ENCODE data around the gene KIAA0513.
"Not testable (repeated sequence)": the region's sequence is repeated elsewhere in the genome, so short reads cannot be mapped to it uniquely, and the experiment has no call there.

The KIAA0513 gene

DNA sequence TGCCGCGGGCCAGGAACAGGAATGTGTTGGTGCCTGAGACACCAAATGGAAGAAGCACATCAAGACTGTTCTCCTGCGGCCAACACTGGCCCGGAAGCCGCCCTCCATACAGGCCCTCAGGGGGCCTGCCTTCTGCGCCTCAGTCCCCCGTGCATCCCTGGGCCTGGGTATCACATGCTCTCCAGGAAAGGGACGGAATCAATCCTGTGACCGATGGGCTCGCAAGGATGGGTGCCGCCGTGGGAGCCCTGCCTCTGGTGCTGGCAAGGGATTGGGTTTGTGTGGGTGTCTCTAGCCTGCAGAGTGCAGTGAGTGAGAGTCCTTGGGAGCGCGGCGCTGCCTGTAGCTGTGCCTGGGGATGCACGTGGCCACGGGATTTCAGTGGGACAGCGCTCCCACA, 65.3 kb downstream of the KIAA0513 start:
- DNase-seq: no peak

DNA sequence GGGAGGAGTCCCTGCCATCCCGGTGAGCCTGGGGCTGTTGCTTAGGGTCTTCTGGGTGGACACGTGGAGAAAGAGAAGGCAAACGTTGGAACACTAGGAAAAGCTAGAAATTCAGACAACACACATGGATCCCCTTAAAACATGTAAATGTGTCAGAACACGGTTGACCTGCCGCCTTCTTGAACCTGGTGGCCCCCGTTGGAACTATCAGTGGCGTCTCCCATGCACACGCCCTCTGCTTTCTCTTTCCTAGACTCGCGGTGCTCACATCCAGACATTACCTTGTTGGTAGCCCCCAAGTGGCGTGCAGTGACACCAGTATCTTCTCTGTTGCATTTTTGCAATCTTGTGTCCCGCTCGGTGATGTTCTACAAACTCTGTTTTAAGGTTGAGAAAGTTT, 66.1 kb downstream of the KIAA0513 start:
- no peak for DNase-seq

DNA sequence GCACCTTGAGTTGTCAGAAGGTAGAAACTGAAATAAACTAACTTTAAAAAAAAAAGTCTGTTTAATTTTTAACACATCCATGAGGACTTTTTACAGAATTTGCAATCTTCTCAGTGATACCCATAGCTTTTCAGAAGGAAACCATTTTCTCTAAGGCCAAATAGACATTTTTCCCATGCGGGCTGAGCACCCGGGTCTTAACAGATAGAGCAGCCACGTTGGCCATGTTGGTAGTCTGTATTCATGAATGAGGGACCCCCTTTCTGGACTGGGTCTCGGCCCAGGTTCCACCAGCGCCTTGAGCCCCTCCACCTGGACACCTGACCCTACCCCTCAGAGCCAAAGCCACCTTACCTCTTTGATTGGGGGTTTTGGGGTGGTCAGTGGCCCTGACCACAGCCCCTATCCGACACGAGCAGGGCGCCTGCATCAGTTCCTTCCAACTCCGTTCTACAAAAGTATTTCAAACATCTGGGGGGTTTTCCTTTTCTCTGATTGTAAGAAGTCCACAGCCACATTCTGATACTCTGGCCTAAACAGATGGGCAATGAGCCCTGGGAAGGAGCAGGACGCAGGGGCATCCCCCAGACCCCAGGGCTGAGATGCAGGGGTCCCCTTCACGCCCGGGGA, 66.7 kb downstream of the KIAA0513 start:
- DNase-seq: no peak

DNA sequence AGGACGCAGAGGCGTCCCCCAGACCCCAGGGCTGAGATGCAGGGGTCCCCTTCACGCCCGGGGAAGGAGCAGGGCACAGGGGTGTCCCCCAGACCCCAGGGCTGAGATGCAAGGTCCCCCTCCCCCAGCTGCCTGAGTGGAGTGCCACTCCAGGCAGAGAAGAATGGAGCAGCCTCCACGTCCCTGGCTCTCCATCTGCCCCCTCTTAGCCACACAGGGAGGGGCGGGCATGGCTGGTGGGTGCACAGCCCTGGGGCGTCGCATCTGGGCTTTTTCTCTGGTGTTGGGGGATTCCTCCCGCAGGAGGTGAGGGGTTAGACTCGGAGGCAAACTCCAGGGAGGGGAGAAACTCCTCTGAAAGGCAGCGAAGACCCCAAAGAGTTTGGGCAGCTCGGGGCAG, 67.2 kb downstream of the KIAA0513 start:
- DNase-seq: no peak

DNA sequence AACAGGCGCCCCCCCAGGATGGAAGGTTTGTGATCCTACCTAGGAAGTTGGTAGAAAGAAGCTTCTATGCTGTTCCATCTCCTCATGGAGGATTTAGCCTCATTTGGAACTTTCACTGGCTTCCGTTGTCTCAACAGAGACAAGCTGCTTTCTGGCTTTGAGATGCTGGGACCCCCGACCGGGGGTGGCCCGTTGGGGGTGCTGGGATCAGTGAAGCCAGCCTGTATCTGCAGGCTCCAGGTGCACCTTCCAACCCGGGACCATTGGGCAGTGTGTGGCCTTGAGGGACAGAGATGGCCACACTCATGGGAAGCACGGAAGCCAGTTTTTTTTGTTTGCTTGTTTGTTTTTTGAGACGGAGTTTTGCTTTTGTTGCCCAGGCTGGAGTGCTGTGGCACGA, 69.3 kb downstream of the KIAA0513 start:
- no peak for DNase-seq

DNA sequence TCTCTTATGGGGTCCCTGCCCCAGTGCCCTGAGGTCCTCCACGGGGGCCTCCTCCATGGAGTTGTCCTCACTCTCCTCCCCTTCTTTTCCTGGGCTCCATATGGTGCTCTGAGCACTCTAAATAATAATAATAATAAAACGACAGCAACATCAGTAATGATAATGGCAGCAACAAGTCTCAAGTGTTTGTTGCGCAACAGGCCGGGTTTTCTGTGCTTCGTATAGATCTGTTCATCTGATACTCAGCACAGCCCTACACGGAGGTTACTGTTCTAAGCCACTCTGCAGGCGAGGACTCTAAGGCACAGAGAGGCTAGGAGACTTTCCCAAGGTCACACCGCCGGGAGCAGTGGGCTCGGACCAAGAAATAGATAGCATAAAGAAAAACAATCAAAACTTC, 71.0 kb downstream of the KIAA0513 start:
- no peak for DNase-seq

DNA sequence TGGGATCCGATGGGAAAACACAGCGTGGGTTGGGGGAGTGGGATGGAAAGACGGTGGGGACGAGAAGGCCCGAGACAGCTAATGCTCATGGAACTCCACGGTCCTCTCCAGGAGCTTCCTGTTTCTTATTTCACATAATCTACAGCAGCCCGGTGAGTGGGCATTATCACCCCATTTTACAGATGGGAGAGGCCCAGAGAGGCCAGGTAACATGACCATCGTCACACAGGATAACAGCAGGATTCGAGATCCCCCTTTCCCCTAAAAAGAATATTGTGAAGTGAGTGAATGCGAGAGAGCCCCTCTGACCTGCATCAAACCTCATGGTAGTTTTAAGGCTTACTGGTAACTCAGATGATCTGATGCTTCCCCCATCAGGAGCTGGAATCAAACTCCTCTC, 72.7 kb downstream of the KIAA0513 start:
- no peak for DNase-seq

DNA sequence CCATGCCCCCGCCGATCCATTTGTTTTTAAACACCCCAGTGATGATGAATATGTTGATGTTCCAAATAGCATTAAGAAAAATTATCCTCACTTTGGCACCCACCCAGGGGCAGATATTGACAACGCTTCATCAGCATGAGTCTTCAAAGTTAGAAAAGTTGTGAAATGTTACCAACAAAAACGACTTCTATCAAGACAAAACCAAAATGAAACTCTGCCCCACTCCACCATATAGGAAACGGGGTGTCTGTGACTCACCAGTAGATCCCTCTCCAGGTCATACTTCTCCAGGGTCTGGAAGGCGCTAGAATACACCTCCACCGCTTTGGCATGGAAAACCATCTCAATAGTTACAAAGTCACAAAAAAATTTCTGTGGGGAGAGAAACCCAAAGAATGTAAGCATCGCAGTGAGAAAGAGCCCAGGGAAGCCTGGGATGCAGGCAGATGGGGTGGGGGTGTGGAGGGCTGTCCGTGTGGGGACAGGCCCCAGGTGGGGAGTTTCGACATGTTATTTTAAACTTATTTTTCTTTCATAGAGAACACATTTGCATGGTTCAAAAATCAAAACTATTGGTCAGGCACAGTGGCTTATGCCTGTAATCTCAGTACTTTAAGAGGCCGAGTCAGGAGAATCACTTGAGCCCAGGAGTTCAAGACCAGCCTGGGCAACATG, 74.5 kb downstream of the KIAA0513 start:
- DNase-seq: no peak

DNA sequence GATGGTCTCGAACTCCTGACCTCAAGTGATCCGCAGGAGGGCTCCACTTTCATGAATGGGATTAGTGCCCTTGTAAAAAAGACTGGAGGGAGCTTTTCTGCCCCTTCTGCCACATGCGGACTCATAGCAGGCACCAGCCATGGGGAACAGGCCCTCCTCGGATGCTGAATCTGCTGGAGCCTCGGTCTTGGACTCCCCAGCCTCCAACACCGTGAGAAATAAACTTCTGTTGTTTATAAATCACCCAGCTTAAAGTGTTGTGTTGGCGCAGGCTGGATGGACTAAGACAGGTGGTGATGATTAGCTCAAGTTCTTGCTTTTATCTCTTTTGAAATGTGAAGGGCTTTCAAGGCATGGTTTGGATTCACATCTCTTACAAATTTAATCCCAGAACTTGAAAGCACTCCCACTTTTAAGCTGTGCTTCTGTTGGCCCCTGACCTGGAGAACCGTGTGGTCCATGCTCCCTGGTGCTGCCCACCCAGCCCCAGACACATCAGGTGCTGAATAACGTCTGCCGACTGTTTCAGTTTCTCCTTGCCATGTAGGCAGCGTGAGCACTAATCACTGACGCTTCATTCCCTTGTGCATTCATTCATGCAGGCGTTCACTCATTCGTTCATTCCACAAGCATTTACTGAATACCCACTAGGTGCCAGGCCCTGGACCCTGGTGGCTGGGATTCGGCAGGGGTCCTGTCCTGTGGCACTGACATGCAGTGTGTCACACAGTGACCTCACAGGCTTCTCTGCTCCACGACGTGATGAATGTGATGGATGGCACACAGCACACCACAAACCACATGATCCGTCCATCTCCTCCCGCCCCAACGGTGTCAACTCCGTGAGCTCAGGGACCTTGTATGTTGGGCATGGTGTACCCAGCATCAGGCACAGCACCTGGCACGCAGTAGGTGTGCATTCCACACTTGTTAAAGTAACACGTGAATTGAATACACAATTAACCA, 75.8 kb downstream of the KIAA0513 start:
- DNase-seq: no peak

DNA sequence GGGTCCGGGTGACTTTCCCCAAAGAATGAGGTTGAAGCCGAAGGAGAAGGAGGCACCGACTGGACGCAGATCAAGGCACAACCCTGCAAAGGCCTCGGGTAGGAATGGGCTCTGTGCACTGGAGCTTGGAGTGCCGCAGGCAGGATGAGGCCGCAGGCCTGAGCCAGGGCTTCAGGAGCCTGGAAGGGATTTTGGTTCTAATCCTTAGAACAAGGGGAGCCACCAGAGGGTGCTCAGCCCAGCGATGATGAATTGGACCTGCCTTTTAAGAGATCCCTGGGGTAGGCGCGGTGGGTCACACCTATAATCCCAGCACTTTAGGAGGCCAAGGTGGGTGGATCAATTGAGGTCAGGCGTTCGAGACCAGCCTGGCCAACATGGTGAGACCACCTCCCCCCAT, 76.6 kb downstream of the KIAA0513 start:
- no peak for DNase-seq

DNA sequence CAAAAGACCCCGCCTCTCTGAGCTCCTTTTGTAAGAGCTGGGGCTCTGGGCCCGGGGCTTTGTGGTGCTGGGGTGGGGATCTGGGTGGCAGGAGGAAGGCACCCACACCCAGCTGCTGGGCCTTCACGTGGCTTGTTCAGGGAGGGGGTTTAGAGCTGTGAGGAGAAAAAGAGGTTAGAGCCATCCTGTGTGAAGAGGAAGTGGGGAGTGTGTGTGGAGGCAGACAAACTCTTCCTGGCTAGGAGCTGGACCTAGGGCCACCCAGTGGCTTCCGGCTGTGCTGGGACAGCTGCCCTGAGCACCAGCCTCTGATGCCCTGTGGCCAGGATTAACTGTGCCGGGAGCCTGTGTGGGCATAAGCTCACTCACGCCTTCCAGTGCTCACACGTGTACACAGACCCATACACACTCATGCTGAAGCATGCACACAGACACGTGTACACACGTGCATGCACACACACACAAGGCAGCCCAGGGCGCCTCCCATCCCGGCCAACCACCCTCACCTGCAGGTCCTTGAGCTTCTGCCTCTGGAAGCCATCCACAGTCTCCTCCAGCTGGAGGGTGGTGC, 77.3 kb downstream of the KIAA0513 start:
- DNase-seq: no peak

DNA sequence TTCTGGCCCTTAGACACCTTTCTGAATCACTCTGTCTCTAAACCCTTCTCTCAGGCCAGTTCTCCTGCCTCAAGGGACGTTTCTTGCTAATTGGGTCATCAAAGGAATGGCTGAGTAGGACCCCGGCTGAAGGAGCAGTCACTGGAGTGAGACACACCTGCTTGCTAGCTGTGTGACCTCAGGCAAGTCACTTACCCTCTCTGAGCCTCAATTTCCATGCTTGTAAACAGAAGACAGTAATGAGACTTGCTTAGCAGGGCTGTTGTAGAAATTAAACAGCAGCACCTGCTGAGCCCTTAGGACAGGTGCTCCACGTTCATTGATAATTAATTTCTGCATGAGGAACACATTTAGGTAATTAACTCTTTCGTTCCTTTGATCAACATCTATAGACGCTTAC, 77.9 kb downstream of the KIAA0513 start:
- no peak for DNase-seq

DNA sequence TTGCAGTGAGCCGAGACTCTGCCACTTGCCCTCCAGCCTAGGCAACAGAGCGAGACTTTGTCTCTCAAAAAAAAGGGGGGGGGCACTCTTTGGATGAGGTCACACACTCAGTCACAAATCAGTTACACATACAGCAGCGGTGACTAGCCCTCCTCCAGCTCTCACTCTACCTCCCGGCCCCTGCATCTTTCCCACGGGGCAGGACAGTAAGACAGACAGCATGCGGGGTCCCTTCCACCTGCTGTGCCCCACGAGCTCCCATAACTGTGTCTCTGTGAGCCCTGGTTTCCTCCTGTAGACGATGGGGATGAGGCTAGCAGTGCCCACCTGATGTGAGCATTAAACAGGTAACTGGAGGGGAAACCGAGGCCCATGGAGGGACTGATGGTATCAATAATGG, 79.5 kb downstream of the KIAA0513 start:
- no peak for DNase-seq

DNA sequence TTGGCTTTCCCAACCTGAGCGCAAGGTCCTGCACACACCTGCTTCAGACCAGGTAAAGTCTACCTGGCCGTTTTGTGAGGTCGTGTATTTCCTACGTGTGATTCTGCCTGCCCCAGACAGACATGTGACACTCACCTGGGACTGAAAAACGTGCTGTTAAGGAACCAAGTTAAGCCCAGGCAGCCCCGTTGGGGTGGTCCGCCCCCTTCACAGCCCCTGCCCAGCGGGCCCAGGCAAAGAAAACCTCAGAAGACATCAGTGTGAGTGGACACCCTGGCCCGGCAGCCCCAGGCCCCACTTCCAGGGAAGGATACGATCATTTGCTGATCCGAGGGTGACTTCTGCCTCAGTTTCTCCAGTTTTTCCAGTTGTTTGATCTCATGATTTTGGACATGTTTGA, 79.9 kb downstream of the KIAA0513 start:
- DNase-seq: no peak

DNA sequence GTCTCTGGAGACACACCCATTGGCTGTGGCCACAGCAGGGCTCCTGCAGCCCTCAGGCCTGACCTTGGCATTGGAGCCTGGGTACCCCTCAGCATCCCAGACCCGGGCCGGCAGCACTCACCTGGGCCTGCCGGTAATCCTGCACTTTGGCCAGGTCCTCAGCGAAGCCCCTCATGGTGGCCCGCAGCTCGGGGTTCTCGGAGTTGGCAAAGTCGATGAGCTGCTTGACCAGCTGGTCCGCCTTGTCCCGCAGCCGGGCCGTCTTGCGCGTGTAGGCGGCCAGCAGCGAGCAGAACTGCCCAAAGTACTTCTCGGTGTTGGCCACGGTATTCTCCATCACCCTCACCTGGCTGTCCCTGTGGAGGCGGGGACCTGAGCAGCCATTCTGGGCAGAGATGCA, 82.5 kb downstream of the KIAA0513 start:
- no peak for DNase-seq

DNA sequence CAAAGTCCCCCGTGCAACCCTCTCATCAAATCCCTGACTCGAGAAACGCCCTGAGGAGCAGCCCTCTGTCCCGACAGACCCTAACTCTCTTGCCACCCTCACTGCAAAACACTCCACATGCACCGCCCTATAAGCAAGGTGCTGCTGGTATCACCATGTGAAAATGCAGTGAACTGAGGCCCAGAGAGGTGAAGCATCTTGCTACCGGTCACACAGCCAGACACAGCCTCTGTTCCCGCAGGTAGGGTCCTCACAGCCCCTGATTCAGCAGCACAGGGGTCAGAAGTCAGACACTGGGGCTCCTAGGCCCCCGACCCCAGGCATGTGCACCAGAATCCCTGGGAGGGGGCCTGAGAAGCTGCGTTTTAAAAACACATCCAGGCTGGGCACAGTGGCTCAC, 83.6 kb downstream of the KIAA0513 start:
- DNase-seq: no peak

DNA sequence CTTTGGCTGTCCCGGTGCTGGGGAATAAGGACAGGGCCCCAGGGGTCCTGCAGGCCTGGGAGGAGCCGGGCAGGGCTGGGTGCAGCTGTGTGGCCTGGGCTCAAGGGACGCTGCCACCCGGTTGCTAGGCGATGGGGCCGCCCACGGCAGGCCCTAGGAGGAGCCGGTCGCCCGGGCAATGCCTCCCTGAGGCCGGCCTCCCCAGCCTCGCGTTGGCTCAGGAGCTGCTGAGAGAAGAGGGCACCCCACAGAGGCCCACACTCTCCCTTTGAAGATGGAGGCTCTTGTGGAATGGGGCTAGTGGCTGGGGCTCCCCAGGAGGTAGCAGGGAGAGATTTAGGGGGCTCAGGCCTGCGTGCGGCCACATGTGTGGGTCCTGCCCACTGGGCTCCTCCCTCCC, 84.8 kb downstream of the KIAA0513 start, which contains the start of gene CIBAR2:
TSS of gene CIBAR2 (minus strand) at position 109 of the 400 bp plus-strand sequence. CDS start 120 bp downstream, outside the sequence.
- DNase-seq: no peak

DNA sequence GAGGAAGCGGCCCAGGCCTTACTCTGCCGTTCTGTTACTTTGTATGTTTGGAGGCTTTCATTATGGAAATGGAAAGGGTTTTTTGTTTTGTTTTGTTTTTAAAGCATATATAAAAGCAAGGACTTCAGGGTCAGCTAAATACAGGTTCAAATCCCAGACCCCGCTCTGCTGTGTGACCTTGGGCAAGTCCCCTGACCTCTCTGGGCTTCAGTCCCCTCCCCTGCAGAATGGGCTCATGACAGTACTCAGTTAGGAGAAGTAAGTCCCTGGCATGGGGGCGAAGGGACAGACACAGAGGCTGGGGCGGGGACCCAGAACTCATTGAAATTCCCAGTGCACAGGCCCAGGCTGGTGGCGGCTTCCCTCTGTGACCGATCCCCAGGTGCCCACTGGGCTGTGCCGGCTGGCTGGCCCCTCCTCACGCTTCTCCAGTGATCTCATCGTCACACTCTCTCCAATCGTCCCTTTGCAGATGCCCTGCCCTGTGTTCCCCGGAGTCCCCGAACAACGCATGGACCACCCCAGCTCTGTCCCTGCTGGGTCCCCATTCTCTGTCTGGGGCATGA, 85.7 kb downstream of the KIAA0513 start:
- no peak for DNase-seq

DNA sequence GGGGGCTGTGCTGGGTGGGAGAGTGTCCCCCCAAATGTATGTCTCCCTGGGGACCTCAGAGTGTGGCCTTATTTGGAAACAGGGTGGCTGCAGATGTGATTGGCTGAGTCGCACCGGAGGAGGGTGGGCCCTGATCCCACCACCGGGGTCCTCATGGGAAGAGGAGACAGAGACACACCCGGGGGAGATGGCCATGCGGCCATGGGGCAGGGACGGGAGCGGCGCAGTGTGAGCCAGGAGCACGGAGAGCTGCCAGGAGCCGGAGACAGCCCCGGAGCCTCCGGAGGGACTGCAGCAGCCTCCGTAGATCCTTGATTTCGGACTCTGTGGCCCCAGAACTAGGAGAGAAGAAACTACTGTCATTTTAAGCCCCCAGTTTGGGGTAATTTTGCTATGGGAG, 86.3 kb downstream of the KIAA0513 start:
- no peak for DNase-seq

DNA sequence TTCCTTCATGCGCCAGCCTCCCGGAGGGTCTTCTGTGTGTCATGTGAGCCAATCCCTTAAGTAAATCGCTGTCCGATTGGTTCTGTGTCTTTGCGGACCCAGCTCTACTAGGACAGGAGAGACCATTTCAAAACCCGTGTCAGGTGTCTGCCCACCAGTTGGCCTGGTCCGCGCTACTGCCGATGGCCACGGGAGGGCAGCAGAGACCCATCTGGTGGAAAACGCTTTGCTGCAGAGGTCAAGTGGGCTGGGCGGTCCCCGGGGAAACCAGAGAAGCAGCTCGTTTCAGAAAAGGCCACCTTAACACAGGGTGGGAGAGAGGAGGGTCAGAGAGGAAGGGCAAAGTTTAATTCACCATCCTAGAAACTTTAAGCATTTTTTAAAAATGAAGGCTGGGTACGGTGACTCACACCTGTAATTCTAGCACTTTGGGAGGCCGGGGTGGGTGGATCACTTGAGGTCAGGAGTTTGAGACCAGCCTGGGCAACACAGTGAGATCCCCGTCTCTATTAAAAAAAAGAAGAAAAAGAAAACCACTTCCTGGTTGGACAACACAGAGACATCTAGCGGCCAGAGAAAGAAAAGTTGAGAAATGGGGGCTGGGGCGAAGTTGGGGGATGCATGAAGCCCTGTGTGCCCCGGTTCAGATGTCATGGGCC, 87.4 kb downstream of the KIAA0513 start:
- no peak for DNase-seq

DNA sequence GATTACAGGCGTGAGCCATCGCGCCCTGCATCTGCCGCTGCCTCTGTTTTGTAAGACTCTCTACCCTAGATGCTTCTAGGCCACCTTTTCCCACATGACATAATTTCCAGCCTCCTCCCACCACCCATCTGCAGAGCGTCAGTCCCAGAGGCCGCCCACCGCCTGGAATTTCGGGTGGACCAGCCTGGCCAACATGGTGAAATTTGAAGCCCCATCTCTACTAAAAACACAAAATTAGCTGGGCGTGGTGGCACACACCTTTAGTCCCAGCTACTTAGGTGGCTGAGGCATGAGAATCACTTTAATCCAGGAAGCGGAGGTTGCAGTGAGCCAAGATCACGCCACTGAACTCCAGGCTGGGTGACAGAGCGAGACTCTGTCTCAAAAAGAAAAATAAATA, 89.8 kb downstream of the KIAA0513 start:
- no peak for DNase-seq

DNA sequence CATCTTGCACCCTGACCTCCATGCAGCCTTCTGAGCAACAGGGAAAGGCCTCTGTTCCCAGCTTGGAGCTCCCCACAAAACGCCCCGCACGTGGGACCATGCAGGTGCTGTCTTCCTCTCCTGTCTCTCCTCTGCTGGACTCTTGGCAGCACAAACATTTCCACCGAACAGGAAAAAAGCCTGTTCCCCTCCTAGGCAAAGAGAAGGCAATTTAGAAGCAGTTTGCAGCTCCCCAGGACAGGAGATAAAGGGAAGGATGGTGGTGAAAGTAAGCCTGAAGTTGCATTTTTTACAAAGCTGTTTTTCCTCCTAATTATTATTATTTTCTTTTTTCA, 92.4 kb downstream of the KIAA0513 start:
- no peak for DNase-seq

DNA sequence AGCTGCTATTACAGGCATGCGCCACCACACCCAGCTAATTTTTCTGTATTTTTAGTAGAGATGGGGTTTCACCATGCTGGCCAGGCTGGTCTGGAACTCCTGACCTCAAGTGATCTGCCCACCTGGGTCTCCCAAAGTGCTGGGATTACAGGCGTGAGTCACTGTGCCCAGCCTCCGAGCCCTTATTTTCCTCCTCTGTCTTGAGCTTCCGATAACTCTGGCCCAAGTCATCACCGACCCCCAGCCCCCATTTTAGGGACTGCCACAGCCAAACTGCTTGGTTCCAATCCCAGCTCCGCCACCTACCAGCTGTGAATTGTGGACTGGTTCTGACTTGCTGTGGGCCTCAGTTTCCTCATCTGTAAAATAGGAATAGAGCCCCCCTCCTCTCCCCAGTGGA, 95.8 kb downstream of the KIAA0513 start:
- not testable (repeated sequence) for DNase-seq

Measured in NCI-H1048 (cell line).